Left ventricle myocardium superior (tissue), 1 donor: Measurements from ENCODE around the gene CT47C1. TPM values are rescaled to one million over a fixed set of nuclear protein-coding genes. Genes with fewer than 3 reads are reported as not detected.
"Not testable (repeated sequence)": the region's sequence is repeated elsewhere in the genome, so short reads cannot be mapped to it uniquely, and the experiment has no call there.

ENCODE experiments used
- ATAC-seq: fragments of 200-7000 bp; cut with Tn5 transposase; one replicate; pipeline ENCODE4 v1.9.1; 2020; ENCODE audit warnings: mild to moderate bottlenecking, moderate library complexity
- DNase-seq: peaks from one replicate; pipeline ENCODE4 v3.0.0-alpha.2; 2020
- intact Hi-C: fragments of 100-400 bp; cut with micrococcal nuclease; formaldehyde crosslinking; loops from one replicate; pipeline ENCODE4 v1.11.0; 2022
- long read RNA-seq: library from polyadenylated mRNA; unstranded; transcript quantifications from one replicate; pipeline ENCODE4 v2.0.0, GENCODE V29; 2021
- total RNA-seq: library from RNA; stranded (reverse); fragmentation: NEBNext Ultra II Directional; extraction: Animal tissue kit (Norgen Biotek cat#: 25700); gene quantifications from one replicate; pipeline ENCODE4 v1.2.1, GENCODE V29; 2021
- donor health status: DM: no; HTN: yes; CAD: no; lungs with severe emphysema.

CT47C1 gene
- not detected for total RNA-seq
- long read RNA-seq = 0 reads

DNA sequence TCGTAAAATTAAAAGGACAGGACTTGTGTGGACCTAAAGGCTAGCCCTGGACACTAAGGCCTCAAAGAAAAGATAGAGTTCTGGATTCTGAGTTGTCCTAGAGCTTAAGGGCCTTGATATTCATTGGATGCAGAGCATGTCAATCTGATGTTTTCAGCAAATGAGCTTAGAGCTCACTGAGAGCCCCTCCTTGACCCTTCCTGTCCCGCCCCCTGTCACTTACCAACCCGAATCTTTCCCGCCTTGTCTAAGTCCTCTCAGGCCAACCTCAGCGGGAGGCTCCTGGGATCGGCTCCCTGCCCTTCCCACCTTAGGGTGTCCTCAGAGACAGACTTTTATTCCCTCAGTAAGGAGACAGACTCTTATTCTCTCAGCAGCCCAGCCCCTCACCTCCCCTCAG, at the start of gene CT47C1:
Gene CT47C1, plus strand, starts transcription at position 250 of the 400 bp plus-strand sequence. CDS start 233 bp downstream, outside the sequence.
- no peak for DNase-seq
- intact Hi-C loops = no loop called here

DNA sequence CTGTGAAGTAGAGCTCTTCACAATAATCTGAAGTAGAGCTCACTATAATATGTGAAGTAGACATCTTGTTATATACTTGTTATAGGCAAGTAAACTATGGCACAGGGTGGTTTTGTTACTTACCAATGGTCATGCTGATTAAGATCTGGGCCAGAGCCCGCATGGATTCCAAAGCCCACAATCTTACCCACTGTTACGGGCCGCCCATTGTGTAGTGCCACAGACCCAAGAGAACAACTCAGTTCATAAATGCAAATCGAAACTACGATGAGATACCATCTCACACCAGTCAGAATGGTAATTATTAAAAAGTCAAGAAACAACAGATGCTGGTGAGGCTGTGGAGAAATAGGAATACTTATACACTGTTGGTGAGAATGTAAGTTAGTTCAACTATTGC, 46.9 kb upstream of the CT47C1 start:
- no peak for DNase-seq
- no peak for ATAC-seq
- intact Hi-C loops = no loop called here

More for the DNA sequence above, at the start of gene CT47C1:
- ATAC-seq = no peak

DNA sequence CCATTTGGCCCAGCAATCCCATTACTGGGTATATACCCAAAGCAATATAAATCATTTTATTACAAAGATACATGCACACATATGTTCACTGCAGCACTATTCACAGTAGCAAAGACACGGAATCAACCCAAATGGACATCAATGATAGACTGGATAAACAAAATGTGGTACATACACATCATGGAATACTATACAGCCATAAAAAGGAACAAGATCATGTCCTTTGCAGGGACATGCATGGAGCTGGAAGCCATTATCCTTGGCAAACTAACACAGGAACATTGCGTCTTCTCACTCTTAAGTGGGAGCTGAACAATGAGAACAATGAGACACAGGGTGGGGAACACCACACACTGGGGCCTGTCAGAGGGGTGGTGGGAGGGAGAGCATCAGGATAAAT, 46.4 kb upstream of the CT47C1 start:
- ATAC-seq, DNase-seq, intact Hi-C loops: not testable (repeated sequence)

DNA sequence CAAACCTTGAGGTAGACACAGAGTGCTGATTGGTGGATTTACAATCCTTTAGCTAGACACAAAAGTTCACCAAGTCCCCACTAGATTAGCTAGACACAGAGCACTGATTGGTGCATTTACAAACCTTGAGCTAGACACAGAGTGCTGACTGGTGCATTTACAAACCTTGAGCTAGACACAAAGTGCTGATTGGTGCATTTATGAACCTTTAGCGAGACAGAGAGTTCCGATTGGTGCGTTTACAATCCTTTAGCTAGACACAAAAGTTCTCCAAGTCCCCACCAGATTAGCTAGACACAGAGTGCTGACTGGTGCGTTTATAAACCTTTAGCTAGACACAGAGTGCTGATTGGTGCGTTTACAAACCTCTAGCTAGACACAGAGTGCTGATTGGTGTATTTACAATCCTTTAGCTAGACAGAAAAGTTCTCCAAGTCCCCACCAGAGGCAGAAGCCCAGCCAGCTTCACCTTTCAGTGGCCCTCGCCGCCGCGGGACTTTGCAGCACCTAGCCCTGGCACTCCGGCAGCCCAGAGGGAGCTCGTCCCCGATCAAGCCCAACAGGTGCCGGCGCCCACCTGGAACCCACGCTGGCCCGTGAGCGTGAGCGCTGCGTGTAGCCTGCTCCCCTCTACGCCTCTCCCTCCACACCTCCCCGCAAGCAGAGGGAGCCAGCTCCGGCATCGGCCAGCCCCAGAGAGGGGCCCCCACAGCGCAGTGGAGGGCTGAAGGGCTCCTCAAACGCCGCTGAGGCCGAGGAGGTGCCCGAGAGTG, 44.6 kb upstream of the CT47C1 start:
- intact Hi-C loops, DNase-seq, ATAC-seq: not testable (repeated sequence)

DNA sequence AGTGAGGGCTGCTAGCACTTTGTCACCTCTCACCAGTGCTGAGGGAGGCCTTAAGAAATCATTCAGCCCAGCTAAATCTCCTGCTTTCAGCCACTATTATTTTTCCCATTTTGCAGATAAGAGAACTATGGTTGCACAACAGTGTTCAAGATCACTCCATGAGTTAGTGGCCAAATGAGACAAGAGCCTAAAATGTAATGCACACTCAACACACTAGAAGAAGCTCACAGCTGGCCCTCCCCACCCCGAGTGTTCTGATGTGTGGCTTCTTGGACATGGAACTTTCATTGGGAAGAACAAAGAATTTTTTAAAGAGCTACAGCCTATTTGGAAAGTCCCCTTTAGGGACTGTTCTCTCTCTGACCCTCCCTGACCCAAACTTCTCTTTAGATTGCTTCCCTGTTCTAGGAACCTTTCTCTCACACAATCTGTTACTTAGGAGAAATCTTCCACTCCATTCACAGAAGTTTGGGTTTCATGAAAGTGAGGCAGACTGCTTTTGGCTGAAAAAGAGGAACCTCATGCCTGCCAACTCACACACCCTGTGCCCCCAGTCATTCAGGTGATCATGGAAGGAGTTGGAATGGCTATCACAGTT, 44.0 kb upstream of the CT47C1 start:
- DNase-seq (peak; percentile 45), ATAC-seq (peak; percentile 92)
- intact Hi-C loops = no loop called here

DNA sequence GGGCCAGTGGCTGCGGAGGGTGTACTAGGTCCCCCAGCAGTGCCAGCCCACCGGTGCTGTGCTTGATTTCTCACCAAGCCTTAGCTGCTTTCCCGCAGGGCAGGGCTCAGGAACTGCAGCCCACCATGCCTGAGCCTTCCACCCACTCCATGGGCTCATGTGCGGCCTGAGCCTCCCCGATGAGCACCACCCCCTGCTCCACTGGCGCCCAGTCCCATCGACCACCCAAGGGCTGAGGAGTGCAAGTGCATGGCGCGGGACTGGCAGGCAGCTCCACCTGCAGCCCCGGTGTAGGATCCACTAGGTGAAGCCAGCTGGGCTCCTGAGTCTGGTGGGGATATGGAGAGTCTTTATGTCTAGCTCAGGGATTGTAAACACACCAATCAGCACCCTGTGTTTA, 43.1 kb upstream of the CT47C1 start:
- intact Hi-C loops, DNase-seq, ATAC-seq: not testable (repeated sequence)

DNA sequence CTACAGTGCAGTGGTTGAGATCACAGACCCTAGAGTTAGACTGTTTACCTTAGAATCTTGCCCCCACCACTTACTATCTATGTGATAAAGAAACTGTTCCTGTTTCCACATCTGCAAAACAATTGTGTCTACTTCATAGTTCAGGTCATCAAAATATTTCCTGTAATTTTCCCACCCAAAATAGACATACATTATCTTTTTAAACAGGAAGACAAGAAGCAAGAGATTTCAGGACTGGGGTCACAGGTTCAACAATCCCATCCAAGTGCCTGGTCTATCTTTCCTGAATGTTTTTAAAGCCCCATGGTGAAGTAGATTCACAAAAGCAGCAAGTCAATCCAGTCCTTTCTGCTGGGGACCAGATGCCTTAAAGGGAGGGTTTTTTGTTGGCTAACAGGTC, 41.8 kb upstream of the CT47C1 start:
- ATAC-seq (no peak), DNase-seq (no peak)
- intact Hi-C loops = no loop called here

DNA sequence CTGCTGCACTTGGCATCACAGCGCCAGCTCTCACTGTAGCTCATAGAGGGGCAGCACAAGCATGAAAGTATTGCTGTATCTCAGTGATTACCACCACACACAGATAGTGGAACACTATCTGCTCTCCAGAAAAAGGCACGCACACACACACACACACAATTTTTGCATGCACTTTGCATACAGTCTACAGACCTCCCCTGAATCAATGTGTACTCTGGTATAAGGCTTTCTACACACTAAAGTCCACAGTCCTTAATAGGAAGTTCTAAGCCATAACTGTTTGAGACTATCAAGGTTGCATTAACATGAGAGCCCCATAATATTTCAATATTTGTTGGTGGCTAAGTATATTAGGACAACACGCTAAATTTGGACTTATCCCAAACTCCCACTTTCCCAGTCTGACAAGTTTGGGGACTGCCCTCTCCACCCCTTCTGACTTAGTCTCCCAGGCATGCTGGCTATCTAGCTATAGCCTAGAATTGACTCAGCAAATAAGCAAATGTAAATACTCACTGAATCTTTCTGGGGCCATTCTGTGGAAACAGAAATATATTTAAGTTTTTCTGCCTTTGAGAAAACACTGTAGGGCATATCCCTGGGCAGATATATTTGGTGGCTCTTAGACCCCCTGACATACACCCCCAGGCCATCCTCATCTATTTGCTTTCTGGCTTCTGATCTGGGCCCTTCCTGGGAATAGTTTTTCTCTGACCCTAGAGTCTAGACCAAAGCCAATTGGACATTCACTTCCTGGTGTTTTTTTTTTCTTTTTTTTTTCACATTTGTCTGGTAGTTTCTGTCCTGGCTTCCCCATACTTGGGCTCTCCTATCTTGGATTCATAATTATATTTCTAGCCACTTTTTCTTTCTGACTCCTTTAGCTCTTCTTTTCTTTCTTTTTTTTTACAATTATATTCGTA, 36.4 kb upstream of the CT47C1 start:
- intact Hi-C loops = no loop called here

DNA sequence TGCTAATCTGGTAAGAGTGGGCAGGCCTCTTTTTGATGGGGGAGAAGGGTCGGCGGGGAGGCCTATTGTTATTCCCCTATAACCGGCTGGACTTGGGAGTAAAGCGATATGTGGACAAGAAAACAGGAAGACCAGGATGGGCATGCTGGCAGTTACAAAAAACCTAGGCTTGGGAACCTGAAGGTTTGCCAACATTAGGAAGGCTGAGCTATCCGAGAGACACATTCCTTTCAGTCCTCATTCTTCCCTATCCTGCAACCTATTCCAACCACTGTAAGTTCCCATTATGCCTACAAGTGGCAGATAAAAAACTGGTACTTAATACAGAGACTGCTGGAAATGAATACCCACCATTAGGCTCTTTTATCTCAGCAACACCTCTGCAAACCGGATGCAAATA, 32.4 kb upstream of the CT47C1 start:
- intact Hi-C loops = no loop called here
- no peak for DNase-seq
- peak; percentile 54 for ATAC-seq

More for the DNA sequence above, 36.4 kb upstream of the CT47C1 start:
- ATAC-seq = no peak
- DNase-seq = no peak

DNA sequence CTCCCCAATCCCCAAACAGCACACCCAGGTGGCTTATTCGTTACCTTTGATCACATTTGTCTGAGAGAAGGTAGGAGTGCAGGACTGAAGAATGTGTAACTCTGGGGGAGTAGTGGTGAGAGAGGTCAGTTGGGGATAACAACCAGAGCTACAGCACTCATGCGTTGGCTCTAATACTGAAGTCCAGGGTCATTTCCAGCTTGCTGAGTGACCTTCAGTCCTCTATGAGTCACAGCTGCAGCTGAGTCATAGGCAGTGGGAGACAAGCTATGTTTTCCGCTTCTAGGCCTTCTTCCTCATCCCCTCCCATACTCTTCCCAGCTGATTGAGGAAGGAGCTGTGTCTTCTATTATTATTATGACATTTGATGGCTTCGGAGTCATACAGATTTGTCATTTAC, 31.6 kb upstream of the CT47C1 start:
- ATAC-seq (peak; percentile 100), DNase-seq (peak; percentile 31)
- intact Hi-C loops = no loop called here

DNA sequence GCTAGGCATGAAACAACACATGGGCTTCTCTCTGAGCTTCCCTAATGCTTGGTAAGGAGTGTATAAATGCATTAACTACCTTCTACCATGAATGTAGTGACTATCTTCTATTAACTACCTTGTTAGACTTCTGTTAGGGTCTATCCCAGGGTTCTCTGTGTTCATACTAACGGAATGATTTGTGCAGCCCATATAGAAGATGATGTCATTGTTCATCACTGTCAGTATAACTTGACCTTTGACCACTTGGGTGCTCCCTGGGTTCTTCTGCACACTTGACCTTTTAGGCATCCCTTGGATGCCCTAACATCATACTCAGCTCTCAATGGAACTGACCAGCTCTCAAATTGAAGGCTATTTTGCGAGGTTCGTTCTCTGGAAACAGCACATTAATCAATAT, 30.8 kb upstream of the CT47C1 start:
- intact Hi-C loops = no loop called here
- no peak for ATAC-seq
- no peak for DNase-seq

DNA sequence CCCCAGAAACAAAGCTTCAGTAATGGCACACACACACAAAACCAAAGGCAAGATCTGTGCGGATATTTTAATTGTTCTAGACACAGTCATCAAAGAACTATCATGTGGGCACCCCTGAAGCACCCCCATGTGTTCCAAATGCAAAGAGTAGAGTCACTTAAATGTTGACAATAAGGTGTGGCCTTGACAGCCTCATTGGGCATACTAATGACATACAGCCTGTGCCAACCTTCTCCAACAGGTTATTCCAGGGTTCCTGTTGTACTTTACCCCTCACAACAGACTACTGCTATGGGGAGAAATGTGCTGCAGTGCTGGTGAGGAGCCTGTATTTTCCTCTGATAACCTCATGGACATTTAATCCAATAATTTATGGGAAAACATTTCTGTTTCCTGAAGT, 29.8 kb upstream of the CT47C1 start:
- ATAC-seq = no peak
- DNase-seq = no peak
- intact Hi-C loops = no loop called here

DNA sequence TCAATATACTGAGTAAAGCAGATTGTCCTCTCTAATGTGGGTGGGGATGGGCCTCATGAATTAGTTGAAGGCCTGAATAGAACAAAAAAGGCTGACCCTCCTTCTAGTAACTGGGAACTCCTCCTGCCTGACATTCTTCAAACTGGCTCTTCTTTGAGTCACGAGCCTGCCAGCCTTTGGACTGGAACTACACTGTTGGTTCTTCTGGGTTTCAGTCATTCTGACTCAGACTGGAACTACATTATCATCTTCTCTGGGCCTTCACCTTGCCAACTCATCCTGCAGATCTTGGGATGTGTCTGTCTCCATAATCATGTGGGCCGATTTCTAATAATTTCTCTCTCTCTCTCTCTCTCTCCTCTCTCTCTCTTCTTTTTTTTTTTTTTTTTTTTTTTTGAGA, 26.9 kb upstream of the CT47C1 start:
- ATAC-seq (no peak), DNase-seq (no peak)
- intact Hi-C loops = no loop called here

DNA sequence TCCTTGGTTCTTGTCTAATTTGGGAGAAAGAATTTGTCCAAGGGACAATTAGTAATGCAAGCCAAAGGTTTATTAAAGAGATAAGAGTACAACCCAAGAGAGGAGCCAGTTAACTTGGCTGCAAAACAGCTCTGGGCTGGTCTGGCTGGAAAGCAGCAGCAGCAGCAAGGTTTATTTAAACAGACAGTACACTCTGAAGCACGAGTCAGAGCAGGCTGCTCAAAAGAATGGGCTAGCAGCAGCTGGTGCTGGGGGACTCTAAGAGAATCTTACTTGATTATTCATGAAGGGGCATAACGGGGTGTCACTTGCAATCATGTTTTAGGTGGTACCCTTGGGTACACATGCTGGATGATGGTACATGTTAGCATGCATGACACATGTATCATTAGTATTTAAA, 17.1 kb upstream of the CT47C1 start:
- peak; percentile 53 for DNase-seq
- intact Hi-C loops = no loop called here
- peak; percentile 98 for ATAC-seq

DNA sequence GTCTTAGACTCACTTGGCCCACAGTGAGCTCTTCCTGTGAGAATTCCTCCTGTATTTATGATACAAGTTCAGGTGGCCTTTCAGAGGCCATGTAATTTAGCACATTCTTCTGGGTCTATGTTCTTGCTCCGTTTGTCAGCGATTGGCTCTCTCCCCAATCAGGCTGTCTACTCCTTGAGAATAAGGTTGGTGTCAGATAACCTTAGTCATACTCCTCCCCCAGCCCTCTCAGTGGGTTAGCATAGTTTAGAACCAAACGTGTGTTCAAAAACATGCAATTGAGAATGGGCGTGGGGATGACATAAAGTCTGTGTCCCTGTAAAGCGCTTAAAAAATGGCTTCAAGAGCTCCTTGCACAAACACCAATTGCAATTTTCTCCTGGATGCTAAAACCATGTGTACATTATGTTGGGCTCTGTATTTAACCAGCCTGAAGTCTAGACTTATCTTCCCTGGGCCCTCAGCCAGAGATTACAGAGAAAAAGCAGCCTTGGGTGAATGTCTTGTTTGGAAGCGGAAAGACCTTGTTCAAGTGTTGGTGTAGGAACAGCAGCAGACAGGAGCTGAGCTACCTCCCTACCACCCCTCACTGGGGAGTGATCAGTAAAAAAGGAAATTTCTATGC, 9.9 kb upstream of the CT47C1 start:
- DNase-seq (no peak), ATAC-seq (no peak)
- intact Hi-C loops = loop anchor here (10.0 kb wide), 1 partner anchor 58 kb away; no protein-coding TSS in a partner anchor

DNA sequence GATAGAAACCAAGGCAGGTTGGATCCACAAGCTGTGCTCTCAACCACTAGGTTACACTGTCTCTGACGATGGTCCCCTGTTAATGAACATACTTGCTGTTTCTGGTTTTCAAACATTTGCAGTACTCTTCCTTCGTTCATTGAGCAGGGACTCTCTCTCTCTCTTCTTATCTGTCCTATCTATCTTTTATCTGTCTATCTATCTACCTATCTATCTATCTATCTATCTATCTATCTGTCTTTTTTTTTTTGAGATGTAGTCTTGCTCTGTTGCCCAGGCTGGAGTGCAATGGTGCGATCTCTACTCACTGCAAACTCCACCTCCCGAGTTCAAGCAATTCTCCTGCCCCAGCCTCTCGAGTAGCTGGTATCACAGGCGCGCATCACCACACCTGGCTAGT, 9.4 kb upstream of the CT47C1 start:
- no peak for ATAC-seq
- intact Hi-C loops = loop anchor here (10.0 kb wide), 1 partner anchor 59 kb away; no protein-coding TSS in a partner anchor

DNA sequence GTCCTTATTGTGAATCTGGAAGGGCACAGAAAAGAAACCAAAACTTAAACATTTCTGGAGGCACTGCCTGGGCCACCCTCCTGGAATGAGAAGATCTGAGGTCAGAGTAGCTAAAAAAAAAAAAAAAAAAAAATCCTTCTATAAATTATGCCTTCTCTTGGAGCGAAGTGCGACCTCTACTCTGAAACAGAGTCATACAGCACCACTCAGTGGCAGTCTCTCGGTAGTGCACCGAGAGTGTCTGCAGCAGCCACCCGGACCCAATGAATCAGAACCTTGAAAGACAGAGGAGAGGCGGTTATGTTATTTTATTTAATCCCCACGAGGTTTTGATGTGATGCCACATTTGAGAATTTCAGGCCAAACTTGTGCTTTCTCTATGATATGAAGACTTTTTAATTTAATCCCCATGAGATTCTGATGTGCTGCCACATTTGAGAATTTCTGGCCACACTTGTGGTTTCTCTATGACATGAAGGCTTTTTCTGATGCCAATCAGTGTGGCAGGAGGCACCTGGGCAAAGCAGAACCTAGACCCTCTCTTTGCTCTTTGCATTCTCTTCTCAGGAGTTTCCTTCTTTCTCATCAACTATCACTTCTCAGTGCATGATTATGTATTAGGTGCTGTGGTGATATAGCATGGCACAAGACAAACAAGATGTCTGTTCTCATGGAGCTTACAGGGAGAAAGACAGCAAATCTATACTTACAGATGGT, 5.6 kb upstream of the CT47C1 start:
- DNase-seq = peak; percentile 61
- ATAC-seq = peak; percentile 75
- intact Hi-C loops = loop anchor here (5.0 to 10.0 kb wide), 2 partner anchors 62 to 220 kb away; no protein-coding TSS in a partner anchor

More for the DNA sequence above, 9.4 kb upstream of the CT47C1 start:
- no peak for DNase-seq

DNA sequence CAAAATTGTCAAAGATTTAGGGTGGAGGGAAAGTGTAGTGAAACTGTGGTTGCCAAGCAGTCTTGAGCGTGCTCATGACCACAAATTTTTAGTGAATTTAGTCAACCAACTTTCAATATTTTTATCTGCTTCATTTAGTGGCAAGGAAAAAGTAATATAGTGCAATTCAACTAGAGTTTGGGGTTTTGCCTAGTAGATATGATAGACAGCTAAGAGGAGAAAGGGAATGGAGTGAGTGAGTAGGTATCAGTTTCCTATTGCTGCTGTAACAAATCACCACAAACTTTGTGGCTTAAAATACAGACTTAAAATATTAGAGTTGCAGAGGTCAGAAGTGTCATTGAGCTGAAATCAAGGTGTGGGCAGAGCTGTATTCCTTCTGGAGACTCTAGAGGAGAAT, 3.7 kb upstream of the CT47C1 start:
- DNase-seq = no peak
- intact Hi-C loops = loop anchor here (5.0 to 10.0 kb wide), 2 partner anchors 64 to 222 kb away; no protein-coding TSS in a partner anchor
- ATAC-seq = no peak
